Measurements from ENCODE around the gene SHBG.
A peak's percentile ranks its signal among the peaks of the same experiment; 100 is the strongest.
"Not testable (repeated sequence)": the region's sequence is repeated elsewhere in the genome, so short reads cannot be mapped to it uniquely, and the experiment has no call there.

Gene SHBG

GRCh38 chr17:7611635-7612293, 18.2 kb upstream of the SHBG start:
- DNase-seq, result no peak

DNA sequence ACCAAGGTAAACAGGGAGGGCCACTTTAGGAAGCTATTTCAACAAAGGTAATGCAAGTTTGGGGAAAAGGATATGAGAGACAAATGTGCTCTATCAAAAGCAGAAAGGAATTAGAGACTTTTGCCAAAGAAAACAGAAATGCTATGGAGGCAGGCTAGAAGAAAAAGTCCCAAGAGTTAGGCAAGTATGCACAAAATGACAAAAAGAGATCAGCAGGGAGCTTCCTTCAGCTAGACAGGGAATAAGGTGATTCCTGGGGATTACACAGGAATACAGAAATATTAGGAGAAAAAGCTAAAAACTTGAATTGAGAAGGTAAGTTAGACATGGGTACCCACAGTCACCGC, 17.7 kb upstream of the SHBG start:
- no peak for DNase-seq

DNA sequence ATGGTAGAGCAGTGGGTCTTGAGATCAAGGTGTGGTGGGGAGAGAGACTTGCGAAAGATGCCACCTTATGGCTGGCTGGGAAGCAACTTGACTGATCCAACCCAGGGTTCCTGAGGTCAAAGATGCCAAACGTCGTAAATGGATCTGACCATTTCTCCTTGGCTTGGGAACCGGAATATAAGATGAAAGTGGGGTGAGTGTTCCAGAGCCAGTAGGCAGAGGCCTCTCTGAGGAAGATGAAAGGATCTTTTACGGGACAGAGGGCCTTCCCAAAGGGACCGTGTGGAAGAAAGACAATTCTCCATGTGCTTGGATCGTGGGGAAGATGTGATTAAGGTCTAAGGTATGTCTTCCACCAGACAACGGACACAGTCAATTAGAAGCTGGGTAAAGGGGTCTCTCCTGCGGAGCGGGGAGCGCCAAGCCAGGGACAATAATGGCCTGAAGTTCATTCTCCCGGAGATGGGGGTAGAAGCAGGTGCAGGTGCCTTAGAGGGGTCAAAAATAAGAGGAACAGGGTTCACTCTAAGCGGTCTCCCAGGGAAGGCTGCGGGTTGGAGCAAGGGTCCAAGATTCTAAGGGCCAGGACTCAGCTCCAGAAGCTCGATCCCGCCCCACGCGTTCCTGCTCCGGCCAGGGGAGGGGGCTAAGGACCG, 16.0 kb upstream of the SHBG start:
- peak; percentile 17 for DNase-seq

DNA sequence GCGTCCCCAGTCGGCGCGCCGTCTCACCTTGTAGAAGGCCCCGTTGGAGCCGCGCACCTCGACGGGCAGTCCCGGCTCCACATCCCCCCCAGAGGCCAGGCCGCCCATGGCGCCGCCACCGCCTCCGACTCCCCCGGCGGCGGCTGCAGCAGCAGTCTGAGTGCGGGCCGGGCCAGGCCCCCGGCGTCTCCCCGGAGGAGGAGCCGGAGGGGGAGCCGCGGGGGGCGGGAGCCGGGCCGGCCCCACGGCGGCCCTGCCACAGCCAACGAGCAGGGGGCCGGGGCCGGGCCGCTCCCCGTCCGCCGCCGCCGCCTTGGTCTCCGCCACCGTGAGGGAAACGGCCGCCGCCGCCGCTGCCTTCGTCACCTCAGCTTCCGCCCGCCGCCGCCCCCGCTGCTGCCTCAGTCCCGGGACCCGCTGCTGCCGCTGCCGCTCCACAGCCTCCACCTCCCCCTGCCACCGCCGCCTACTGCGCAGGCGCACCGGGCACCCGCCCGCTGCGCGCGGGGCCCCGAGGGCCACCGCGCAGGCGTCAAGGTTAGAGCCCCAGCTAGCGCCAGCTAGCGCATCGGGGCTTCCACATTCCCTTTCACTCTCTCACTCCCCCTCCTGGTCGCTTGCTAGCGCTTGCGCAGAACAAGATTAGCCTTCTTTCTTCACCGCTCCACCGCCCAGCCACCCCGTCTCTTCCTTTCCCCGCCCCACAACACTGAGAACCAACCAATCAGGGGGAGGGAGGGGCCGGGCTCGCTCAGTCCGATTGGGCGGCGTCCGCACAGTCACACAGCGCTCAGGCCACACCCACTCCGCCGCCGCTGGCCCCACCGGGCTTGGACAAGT, 15.3 kb upstream of the SHBG start, which contains the start of gene FXR2:
Gene FXR2 (minus strand): TSS at position 473 of the 840 bp plus-strand sequence. CDS start 365 bp downstream, at position 108.
- DNase-seq, result peak; percentile 100

DNA sequence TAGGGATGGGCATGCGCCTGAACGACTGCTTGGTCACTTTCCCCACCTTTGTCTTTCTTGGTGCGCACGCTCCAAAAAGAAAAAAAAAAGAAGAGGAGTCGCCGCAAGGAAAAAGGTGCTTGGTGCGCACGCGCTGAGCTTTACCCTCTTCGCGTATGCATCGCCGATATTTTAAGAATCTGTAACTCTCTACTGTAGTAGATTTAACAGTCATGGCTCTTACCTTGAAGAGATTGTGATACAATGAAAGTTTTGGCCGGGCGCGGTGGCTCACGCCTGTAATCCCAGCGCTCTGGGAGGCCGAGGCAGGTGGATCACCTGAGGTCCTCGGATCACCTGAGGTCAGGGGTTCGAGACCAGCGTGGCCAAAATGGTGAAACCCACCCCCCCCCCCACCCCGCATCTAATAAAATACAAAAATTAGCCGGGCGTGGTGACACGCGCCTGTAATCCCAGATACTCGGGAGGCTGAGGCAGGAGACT, 14.6 kb upstream of the SHBG start:
- DNase-seq, result no peak

- no peak for DNase-seq
These were observed 11.3 kb upstream of the SHBG start for GRCh38 chr17:7618608-7619007.

GRCh38 chr17:7620835-7621234, 9.1 kb upstream of the SHBG start:
- no peak for DNase-seq

GRCh38 chr17:7623661-7624060, 6.3 kb upstream of the SHBG start:
- DNase-seq, result no peak

DNA sequence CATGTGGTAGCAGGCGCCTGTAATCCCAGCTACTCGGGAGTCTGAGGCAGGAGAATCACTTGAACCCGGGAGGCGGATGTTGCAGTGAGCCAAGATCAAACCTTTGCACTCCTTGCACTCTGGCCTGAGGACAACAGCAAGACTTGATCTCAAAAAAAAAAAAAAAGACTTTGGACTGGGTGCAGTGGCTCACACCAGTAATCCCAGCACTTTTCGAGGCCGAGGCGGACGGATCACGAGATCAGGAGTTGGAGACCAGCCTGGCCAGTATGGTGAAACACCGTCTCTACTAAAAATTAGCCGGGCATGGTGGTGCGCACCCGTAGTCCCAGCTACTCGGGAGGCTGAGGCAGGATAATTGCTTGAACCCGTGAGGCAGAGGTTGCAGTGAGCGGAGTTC, 4.2 kb upstream of the SHBG start:
- not testable (repeated sequence) for DNase-seq

- no peak for DNase-seq
These were observed 3.6 kb upstream of the SHBG start for GRCh38 chr17:7626307-7626706.

DNA sequence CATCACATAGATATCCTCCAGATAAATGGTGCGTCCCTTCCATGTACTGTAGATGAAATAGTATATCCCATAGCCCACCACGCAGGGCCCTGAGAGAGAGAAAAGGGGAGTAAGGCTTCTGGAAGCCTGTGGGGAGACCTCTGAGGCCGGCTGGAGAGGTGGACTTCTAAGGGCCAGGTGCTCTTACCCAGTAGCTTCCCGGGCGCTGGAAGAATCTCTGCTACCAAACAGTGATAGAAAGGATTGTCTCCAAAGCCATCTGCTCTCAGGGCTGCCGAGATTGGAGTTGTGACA, 3.0 kb upstream of the SHBG start:
- DNase-seq, result no peak

- peak; percentile 93 for DNase-seq
These were observed 2.4 kb upstream of the SHBG start, which contains the start of gene SAT2 for GRCh38 chr17:7627250-7628121. Gene SAT2, minus strand, starts transcription at chr17:7627821. Its CDS starts 186 bp downstream, at chr17:7627635.

GRCh38 chr17:7631398-7632380, 1.8 kb downstream of the SHBG start:
- no peak for DNase-seq

DNA sequence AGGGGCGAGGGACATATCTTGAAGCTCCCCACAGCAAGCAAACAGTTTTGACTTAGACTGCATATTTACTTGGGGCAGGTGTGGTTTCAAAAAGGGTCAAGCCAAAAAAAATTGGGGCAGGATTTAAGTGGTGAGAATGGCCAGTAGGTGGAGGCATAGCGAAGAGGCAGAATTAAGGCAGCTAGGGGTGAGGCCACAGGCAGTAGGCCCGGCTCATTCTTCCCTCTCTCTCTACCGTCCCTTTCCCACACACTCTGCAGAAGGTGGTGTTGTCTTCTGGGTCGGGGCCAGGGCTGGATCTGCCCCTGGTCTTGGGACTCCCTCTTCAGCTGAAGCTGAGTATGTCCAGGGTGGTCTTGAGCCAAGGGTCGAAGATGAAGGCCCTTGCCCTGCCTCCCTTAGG, 2.6 kb downstream of the SHBG start:
- peak; percentile 52 for DNase-seq

DNA sequence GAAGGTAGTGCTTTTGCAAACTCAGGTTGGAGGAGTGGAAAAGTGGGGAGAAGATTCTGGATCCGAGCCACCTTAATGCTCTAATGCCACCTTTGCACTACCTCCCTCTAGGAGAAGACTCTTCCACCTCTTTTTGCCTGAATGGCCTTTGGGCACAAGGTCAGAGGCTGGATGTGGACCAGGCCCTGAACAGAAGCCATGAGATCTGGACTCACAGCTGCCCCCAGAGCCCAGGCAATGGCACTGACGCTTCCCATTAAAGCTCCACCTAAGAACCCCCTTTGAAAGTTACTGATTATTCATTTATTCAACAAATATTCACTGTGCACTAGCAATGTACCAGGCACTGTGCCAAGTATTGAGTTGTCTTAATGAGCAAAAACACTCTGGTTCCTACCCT, 3.2 kb downstream of the SHBG start:
- DNase-seq, result no peak

DNA sequence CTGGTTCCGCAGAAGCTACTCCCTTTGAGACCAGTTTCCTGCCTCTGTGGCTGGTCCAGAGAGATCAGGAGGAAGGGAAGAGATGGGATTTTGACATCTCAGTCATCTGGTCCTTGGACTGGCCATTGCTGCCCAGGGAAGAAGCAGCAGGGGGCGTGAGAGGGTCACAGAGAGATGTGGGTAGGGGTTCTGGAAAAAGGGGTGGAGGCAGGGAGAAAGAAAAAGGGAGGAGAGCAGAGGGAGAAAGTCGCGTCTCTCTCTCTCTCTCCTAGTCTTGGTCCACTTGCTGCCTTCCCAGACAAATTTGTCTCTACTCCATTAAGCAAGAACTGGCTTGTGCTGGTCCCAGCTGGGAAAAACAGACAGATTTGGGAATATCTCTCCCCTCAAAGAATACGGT, 4.4 kb downstream of the SHBG start:
- peak; percentile 21 for DNase-seq

DNA sequence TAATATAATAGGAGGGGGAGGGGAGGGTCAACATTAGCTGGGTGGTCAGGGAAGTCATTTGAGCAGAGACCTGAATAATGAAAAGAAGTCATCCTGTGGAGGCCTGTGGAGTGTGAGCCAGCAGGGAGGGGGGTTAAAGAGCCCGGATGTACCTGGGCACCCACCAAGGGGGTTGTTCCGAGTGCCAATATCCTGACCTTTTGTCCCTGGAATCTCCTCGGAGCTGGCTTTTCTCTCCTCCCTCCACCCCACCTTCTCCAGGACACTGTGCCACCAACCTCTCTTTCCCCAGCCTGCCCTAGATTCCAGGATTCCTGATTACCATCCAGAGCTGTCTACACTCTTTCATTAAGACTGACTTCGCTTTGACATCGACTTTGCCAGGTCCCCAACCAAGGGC, 6.2 kb downstream of the SHBG start:
- no peak for DNase-seq

DNA sequence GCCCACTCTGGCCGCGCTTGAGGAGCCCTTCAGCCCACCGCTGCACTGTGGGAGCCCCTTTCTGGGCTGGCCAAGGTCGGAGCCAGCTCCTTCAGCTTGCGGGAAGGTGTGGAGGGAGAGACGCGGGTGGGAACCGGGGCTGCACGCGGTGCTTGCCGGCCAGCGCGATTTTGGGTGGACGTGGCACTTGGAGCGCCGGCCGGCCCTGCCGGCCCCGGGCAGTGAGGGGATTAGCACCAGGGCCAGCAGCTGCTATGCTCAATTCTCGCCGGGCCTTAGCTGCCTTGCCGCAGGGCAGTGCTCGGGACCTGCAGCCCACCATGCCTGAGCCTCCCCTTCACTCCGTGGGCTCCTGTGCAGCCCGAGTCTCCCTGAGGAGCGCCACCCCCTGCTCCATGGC, 10.8 kb downstream of the SHBG start:
- no peak for DNase-seq

DNA sequence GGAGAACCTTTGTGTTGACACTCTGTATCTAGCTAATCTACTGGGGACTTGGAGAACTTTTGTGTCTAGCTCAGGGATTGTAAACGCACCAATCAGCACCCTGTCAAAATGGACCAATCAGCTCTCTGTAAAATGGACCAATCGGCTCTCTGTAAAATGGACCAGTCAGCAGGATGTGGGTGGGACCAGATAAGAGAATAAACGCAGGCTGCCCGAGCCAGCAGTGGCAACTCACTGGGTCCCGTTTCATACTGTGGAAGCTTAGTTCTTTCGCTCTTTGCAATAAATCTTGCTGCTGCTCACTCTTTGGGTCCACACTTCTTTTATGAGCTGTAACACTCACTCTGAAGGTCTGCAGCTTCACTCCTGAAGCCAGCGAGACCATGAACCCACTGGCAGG, 11.7 kb downstream of the SHBG start:
- DNase-seq, result not testable (repeated sequence)

DNA sequence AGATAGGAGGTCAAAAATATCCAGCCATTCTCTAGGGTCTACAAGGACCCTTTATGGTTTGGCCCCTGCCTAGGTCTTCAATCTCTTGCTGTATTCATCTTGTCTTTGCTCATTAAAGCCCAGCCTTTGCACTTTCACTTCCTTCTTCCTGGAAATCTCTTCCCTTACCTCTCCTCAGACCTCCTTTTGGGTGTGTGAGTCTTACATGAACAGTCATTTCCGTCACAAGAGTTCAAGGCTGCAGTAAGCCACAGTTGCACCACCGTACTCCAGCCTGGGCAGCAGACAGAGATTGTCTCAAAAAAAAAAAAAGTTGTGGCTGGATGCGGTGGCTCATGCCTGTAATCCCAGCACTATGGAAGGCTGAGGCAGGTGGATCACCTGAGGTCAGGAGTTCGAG, 14.8 kb downstream of the SHBG start:
- peak; percentile 32 for DNase-seq

GRCh38 chr17:7646457-7646856, 16.5 kb downstream of the SHBG start:
- no peak for DNase-seq

- no peak for DNase-seq
These were observed 17.1 kb downstream of the SHBG start for GRCh38 chr17:7647018-7647417.

All from activated CD4-positive, alpha-beta T cell treated with anti-CD3 and anti-CD28 coated beads, Interleukin-2, Interleukin-6, amounts not matched to agents 100 ng/mL and 50 ng/mL, durations not matched to agents 16 hours and 8 hours (primary cell).